HepG2 (cell line): ENCODE data around the gene VEPH1. TPM values are rescaled to one million over a fixed set of nuclear protein-coding genes. Genes with fewer than 3 reads are reported as not detected.
A peak's percentile ranks its signal among the peaks of the same experiment; 100 is the strongest.

Source experiments
- ATAC-seq: fragments of 200-7000 bp; cut with Tn5 transposase; 3 replicates; pipeline ENCODE4 v1.9.1; 2020; ENCODE audit warnings: mild to moderate bottlenecking, moderate library complexity
- BruUV-seq: library from RNA; stranded (reverse); fragments of 400-500 nt; replicated peaks from 2 replicates; lab custom pipeline; 2021; lab: Mats Ljungman, UMichigan
- CTCF ChIA-PET: fragments of 300-600 bp; formaldehyde crosslinking; extraction: SDS; loops from one replicate; lab custom pipeline; 2021; ENCODE audit warnings: low total read pairs, inconsistent platforms, low intra/inter-chr PET ratio; lab: Yijun Ruan, JAX
- POLR2A ChIA-PET: fragments of 350-600 bp; sonication (Branson Sonifier 250); formaldehyde crosslinking; loops from one replicate; lab custom pipeline; 2020; ENCODE audit warnings: antibody characterized with exemption, inconsistent platforms; lab: Yijun Ruan, JAX
- DNase-seq: peaks from one replicate; pipeline ENCODE4 v3.0.0-alpha.2; 2015; ENCODE audit warnings: low spot score
- FAIRE-seq: peaks from 3 replicates; lab custom pipeline; 2011; peaks lifted over from hg19 to GRCh38; lab: Jason Lieb, UNC
- H2AFZ ChIP-seq: one replicate; pipeline ENCODE4 v1.6.1; 2011; ENCODE audit warnings: low read length, inconsistent platforms
- H3K27ac ChIP-seq: fragments of 300-600 bp; 3 replicates; pipeline ENCODE4 v1.8.0; 2011; ENCODE audit warnings: mixed run types, mild to moderate bottlenecking, mixed read lengths, low read length, inconsistent platforms; ENCODE audit not compliant: insufficient read depth; ENCODE audit errors: extremely low read length
- H3K27me3 ChIP-seq, 2 experiments: fragments of 200-600 bp in 1 of 2; 2 replicates in 1 of 2; 3 replicates in 1 of 2; pipeline versions ENCODE4 v1.6.0 to v1.8.0; 2011; ENCODE audit warnings: low read length in 2 of 2, mild to moderate bottlenecking in 2 of 2, moderate library complexity in 2 of 2, inconsistent platforms in 1 of 2; ENCODE audit not compliant: insufficient read depth in 2 of 2, control insufficient read depth in 1 of 2
- H3K36me3 ChIP-seq, 2 experiments: fragments of 200-600 bp in 1 of 2; replicated peaks in 1 of 2; 2 replicates in 1 of 2; 3 replicates in 1 of 2; pipeline versions ENCODE4 v1.5.1 to v1.8.0; 2011; ENCODE audit warnings: low read length in 2 of 2, inconsistent platforms in 1 of 2; ENCODE audit not compliant: insufficient read depth in 2 of 2, control insufficient read depth in 1 of 2
- H3K4me1 ChIP-seq: 2 replicates; pipeline ENCODE4 v1.5.1; 2012; ENCODE audit warnings: low read length, inconsistent platforms; ENCODE audit not compliant: insufficient read depth
- H3K4me2 ChIP-seq: 2 replicates; pipeline ENCODE4 v1.6.0; 2011; ENCODE audit warnings: low read depth, low read length, inconsistent platforms
- H3K4me3 ChIP-seq, 3 experiments: fragments of 200-600 bp in 1 of 3; sonication (generic), shearing (Covaris generic) in 1 of 3; replicated peaks in 1 of 3; 2 replicates each; pipeline ENCODE4 v1.5.1; 2011 to 2016; ENCODE audit warnings: low read length in 3 of 3, inconsistent platforms in 2 of 3, low read depth in 2 of 3, mild to moderate bottlenecking in 2 of 3, control low read depth in 1 of 3, mixed read lengths in 1 of 3; ENCODE audit not compliant: insufficient read depth in 1 of 3
- H3K79me2 ChIP-seq: one replicate; pipeline ENCODE4 v1.6.1; 2011; ENCODE audit warnings: low read length, inconsistent platforms; ENCODE audit not compliant: insufficient read depth
- H3K9ac ChIP-seq: 2 replicates; pipeline ENCODE4 v1.6.0; 2011; ENCODE audit warnings: mild to moderate bottlenecking, low read depth, low read length, inconsistent platforms; ENCODE audit not compliant: insufficient read depth
- H3K9me3 ChIP-seq: 2 replicates; pipeline ENCODE4 v1.5.1; 2012; ENCODE audit warnings: mild to moderate bottlenecking, low read length
- H4K20me1 ChIP-seq: 2 replicates; pipeline ENCODE4 v1.6.0; 2011; ENCODE audit warnings: inconsistent platforms, mild to moderate bottlenecking, low read length, moderate library complexity; ENCODE audit not compliant: insufficient read depth
- EHMT2 ChIP-seq: fragments of 200-600 bp; sonication (generic); IDR thresholded peaks from 2 replicates; pipeline ENCODE4 v1.7.0; 2017; ENCODE audit warnings: antibody characterized with exemption, low read depth, low read length, borderline replicate concordance
- FOXO1 ChIP-seq: sonication (generic); formaldehyde crosslinking; IDR thresholded peaks from 2 replicates; pipeline ENCODE4 v1.4.0; 2020; ENCODE audit warnings: missing genetic modification reagents
- KDM1A ChIP-seq: IDR thresholded peaks from 2 replicates; pipeline ENCODE4 v1.6.1; 2016; ENCODE audit warnings: missing compliant biosample characterization
- TAF1 ChIP-seq: sonication (generic); formaldehyde crosslinking; IDR thresholded peaks from 2 replicates; pipeline ENCODE4 v1.4.0; 2020; ENCODE audit warnings: missing genetic modification reagents
- ZNF234 ChIP-seq: sonication (generic); formaldehyde crosslinking; conservative IDR thresholded peaks from 2 replicates; pipeline ENCODE4 v1.5.1; 2020; ENCODE audit warnings: mild to moderate bottlenecking, missing genetic modification reagents
- ZNF253 ChIP-seq: sonication (generic); formaldehyde crosslinking; IDR thresholded peaks from 2 replicates; pipeline ENCODE4 v1.8.0; 2022; ENCODE audit warnings: mild to moderate bottlenecking, missing genetic modification reagents, borderline replicate concordance
- ZNF256 ChIP-seq: sonication (generic); formaldehyde crosslinking; conservative IDR thresholded peaks from 2 replicates; pipeline ENCODE4 v1.4.0; 2020; ENCODE audit warnings: missing genetic modification reagents
- ZNF614 ChIP-seq: IDR thresholded peaks from 2 replicates; pipeline ENCODE4 v1.6.1; 2018; ENCODE audit warnings: missing biosample characterization, missing genetic modification reagents, inconsistent platforms, borderline replicate concordance
- ZNF768 ChIP-seq: sonication (generic); formaldehyde crosslinking; IDR thresholded peaks from 2 replicates; pipeline ENCODE4 v1.4.0; 2020; ENCODE audit warnings: missing genetic modification reagents
- WGBS: methylation state at CpG from one replicate; pipeline ENCODE4 v1.1.6; 2017; ENCODE audit warnings: low lambda C conversion rate; 5-methylcytosine and 5-hydroxymethylcytosine counted together
- in situ Hi-C: cut with HindIII; loops from 2 replicates; pipeline ENCODE4 v1.10.0; 2017; ENCODE audit warnings: low pct_unique_long_range_greater_than_20kb; ENCODE audit not compliant: extremely low pct_ligation_motif_present
- intact Hi-C: fragments of 100-400 bp; cut with micrococcal nuclease; formaldehyde crosslinking; loops from one replicate; pipeline ENCODE4 v1.10.0; 2022; ENCODE audit not compliant: unreplicated experiment
- polyA plus RNA-seq, 8 experiments: library from polyadenylated mRNA; depleted of rRNA in 3 of 8; stranded (reverse) in 7 of 8; unstranded in 1 of 8; fragments of >200 nt; fragmentation: Illumina TruSeq in 4 of 8; extraction: Trizol in 4 of 8; gene quantifications; 2 replicates each; pipeline versions ENCODE4 v1.2.1 to v1.2.3, GENCODE V29; 2011 to 2016; ENCODE audit warnings: low read depth in 4 of 8, missing spikeins in 1 of 8, mixed read lengths in 1 of 8; ENCODE audit not compliant: insufficient read depth in 1 of 8
- total RNA-seq, 5 experiments: library from RNA; depleted of rRNA; stranded (reverse); fragments of >200 nt; fragmentation: Illumina TruSeq; extraction: Trizol; gene quantifications; 2 replicates each; pipeline ENCODE4 v1.2.3, GENCODE V29; 2016; ENCODE audit warnings: low read depth in 1 of 5
- TF ChIP-seq, protein P1 (sequence below): sonication (generic); formaldehyde crosslinking; IDR thresholded peaks from 2 replicates; pipeline ENCODE4 v1.4.0; 2020; ENCODE audit warnings: mild to moderate bottlenecking, missing genetic modification reagents
- TF ChIP-seq, protein P2 (sequence below): sonication (generic); formaldehyde crosslinking; IDR thresholded peaks from 2 replicates; pipeline ENCODE4 v1.4.0; 2020; ENCODE audit warnings: low read depth, mild to moderate bottlenecking, missing genetic modification reagents
- TF ChIP-seq, protein P3 (sequence below): sonication (generic); formaldehyde crosslinking; IDR thresholded peaks from 2 replicates; pipeline ENCODE4 v1.4.0; 2020; ENCODE audit warnings: missing genetic modification reagents

VEPH1 gene
- total and polyA plus RNA-seq, 2 of the 13 experiments (the other 11 are each of a cell fraction or from before 2014, with no cell fraction given), result not detected

DNA sequence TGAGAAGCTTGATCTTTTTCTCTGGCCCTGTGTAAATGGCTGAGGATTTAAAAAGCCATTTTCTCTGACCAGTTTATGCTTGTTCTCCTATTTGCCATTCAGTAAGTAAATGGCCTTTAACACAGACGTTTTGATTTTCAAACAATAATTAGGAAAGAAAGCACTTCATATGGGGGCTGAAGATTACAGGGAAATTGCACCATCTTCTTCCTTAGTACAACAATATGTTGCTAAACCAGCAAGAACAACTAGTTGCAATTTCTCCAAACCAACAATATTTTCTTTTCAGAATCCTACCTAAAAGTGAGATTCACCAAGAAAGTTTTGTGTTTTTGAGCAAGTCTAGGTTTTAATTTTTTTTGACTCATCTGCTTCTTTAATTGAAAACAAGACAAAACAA lies 262.8 kb downstream of the VEPH1 start (continued):
- no peak for TF ChIP-seq FOXO1 (CRISPR knock-in tag)
- TF ChIP-seq, protein P1, sequence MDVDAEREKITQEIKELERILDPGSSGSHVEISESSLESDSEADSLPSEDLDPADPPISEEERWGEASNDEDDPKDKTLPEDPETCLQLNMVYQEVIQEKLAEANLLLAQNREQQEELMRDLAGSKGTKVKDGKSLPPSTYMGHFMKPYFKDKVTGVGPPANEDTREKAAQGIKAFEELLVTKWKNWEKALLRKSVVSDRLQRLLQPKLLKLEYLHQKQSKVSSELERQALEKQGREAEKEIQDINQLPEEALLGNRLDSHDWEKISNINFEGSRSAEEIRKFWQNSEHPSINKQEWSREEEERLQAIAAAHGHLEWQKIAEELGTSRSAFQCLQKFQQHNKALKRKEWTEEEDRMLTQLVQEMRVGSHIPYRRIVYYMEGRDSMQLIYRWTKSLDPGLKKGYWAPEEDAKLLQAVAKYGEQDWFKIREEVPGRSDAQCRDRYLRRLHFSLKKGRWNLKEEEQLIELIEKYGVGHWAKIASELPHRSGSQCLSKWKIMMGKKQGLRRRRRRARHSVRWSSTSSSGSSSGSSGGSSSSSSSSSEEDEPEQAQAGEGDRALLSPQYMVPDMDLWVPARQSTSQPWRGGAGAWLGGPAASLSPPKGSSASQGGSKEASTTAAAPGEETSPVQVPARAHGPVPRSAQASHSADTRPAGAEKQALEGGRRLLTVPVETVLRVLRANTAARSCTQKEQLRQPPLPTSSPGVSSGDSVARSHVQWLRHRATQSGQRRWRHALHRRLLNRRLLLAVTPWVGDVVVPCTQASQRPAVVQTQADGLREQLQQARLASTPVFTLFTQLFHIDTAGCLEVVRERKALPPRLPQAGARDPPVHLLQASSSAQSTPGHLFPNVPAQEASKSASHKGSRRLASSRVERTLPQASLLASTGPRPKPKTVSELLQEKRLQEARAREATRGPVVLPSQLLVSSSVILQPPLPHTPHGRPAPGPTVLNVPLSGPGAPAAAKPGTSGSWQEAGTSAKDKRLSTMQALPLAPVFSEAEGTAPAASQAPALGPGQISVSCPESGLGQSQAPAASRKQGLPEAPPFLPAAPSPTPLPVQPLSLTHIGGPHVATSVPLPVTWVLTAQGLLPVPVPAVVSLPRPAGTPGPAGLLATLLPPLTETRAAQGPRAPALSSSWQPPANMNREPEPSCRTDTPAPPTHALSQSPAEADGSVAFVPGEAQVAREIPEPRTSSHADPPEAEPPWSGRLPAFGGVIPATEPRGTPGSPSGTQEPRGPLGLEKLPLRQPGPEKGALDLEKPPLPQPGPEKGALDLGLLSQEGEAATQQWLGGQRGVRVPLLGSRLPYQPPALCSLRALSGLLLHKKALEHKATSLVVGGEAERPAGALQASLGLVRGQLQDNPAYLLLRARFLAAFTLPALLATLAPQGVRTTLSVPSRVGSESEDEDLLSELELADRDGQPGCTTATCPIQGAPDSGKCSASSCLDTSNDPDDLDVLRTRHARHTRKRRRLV (CRISPR knock-in tag), result no peak
- TF ChIP-seq ZNF234 (CRISPR knock-in tag), result no peak
- no peak for TF ChIP-seq ZNF614 (CRISPR knock-in tag)
- TF ChIP-seq, all 625 proteins: peak for 0

DNA sequence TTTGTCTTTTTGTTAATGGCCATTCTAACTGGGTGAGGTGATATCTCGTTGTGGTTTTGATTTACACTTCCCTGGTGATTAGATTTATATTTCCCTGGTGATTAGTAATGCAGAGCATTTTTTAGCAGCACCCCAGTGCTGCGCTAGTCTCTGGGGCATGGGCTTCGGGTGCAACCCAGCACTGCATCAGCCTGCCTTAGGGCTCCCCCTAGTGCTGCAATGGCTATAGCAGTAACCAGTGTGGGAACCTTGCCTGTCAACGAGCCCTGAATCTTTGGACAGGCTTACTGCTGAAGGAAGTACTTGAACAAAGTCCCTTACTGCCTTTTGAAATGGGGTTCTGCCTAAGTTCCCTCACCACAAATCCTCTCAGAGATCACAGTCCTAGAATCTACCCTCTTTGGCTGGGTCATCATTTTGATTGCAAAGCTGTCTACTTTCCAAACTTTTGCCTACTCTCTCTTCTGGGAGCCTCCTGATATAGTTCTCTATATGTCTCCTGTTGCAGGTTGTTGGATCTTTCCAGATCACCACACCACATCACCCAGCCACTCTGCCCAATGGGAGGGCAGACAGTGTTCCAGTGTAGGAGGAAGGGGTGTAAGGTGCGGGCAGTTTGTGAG lies 264.0 kb downstream of the VEPH1 start:
- 18% methylated on average over 5 of the region's 5 CpGs for WGBS
- Histone ChIP-seq H3K9ac (no peak overlapping the region), H4K20me1 (no peaks in the 10 kb centered on the region), H3K36me3 (no peaks in the 10 kb centered on the region), H3K4me2 (no peak overlapping the region), H3K27me3 (no peaks in the 10 kb centered on the region; a peak in 1 of 5 replicates), H3K4me3 (no peak overlapping the region), H2AFZ (no peak overlapping the region), H3K4me1 (no peaks in the 10 kb centered on the region), H3K9me3 (no peaks in the 10 kb centered on the region), H3K79me2 (no peaks in the 10 kb centered on the region), H3K27ac (no peak overlapping the region)
- in situ Hi-C loops, result no loop called here
- ChIA-PET CTCF (interaction anchor here (0.7 to 1.8 kb wide), 2 partner anchors 35 to 77 kb away, joined by 3 to 14 read pairs; no protein-coding TSS in a partner anchor), POLR2A (no interaction called here)
- ATAC-seq (peak; percentile 100), FAIRE-seq (peak; percentile 66), DNase-seq (peak; percentile 38)
- intact Hi-C loops, result loop anchor here (1.0 kb wide), 2 partner anchors 35 to 79 kb away; partner anchors contain the start of gene CCNL1
- BruUV-seq, result no TSS peak
- TF ChIP-seq, protein P2, sequence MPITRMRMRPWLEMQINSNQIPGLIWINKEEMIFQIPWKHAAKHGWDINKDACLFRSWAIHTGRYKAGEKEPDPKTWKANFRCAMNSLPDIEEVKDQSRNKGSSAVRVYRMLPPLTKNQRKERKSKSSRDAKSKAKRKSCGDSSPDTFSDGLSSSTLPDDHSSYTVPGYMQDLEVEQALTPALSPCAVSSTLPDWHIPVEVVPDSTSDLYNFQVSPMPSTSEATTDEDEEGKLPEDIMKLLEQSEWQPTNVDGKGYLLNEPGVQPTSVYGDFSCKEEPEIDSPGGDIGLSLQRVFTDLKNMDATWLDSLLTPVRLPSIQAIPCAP, result no peak
- TF ChIP-seq ZNF768, result peak; percentile 66
- no peak for TF ChIP-seq EHMT2
- no peak for TF ChIP-seq ZNF256
- TF ChIP-seq KDM1A, result no peak
- TF ChIP-seq, protein P3, sequence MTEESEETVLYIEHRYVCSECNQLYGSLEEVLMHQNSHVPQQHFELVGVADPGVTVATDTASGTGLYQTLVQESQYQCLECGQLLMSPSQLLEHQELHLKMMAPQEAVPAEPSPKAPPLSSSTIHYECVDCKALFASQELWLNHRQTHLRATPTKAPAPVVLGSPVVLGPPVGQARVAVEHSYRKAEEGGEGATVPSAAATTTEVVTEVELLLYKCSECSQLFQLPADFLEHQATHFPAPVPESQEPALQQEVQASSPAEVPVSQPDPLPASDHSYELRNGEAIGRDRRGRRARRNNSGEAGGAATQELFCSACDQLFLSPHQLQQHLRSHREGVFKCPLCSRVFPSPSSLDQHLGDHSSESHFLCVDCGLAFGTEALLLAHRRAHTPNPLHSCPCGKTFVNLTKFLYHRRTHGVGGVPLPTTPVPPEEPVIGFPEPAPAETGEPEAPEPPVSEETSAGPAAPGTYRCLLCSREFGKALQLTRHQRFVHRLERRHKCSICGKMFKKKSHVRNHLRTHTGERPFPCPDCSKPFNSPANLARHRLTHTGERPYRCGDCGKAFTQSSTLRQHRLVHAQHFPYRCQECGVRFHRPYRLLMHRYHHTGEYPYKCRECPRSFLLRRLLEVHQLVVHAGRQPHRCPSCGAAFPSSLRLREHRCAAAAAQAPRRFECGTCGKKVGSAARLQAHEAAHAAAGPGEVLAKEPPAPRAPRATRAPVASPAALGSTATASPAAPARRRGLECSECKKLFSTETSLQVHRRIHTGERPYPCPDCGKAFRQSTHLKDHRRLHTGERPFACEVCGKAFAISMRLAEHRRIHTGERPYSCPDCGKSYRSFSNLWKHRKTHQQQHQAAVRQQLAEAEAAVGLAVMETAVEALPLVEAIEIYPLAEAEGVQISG (CRISPR knock-in tag), result no peak
- TF ChIP-seq TAF1, result no peak
- no peak for TF ChIP-seq ZNF253 (CRISPR knock-in tag)
